IPS-18a (cell line): ENCODE results near the gene DCLRE1C.
A peak's percentile ranks its signal among the peaks of the same experiment; 100 is the strongest.
"Not testable (repeated sequence)": the region's sequence is repeated elsewhere in the genome, so short reads cannot be mapped to it uniquely, and the experiment has no call there.

Experiments used
- H3K27ac ChIP-seq: one replicate; pipeline ENCODE4 v1.5.1; 2013; ENCODE audit warnings: low read length
- H3K27me3 ChIP-seq: one replicate; pipeline ENCODE4 v1.6.1; 2013; ENCODE audit warnings: mild to moderate bottlenecking, low read length; ENCODE audit not compliant: control insufficient read depth, insufficient read depth
- H3K36me3 ChIP-seq: one replicate; pipeline ENCODE4 v1.6.1; 2013; ENCODE audit warnings: low read depth, low read length; ENCODE audit not compliant: control insufficient read depth
- H3K4me1 ChIP-seq: one replicate; pipeline ENCODE4 v1.6.1; 2013; ENCODE audit warnings: low read depth, low read length; ENCODE audit not compliant: control insufficient read depth
- H3K4me3 ChIP-seq: one replicate; pipeline ENCODE4 v1.5.1; 2013; ENCODE audit warnings: low read length
- H3K9ac ChIP-seq: one replicate; pipeline ENCODE4 v1.6.1; 2013; ENCODE audit warnings: mild to moderate bottlenecking, low read length, moderate library complexity
- H3K9me3 ChIP-seq: one replicate; pipeline ENCODE4 v1.6.1; 2013; ENCODE audit warnings: low read depth, low read length; ENCODE audit not compliant: control insufficient read depth

The DCLRE1C gene

GRCh38 chr10:14878266-14879123, 75.4 kb downstream of the DCLRE1C start, which contains the start of gene SUV39H2:
Gene SUV39H2, plus strand, starts transcription at chr10:14878866. Its CDS starts 23 bp downstream, at chr10:14878889.
- peak within 1 kb of the TSS; percentile 84 for H3K27ac ChIP-seq
- no peaks in the 10 kb centered on the region for H3K9me3 ChIP-seq
- H3K4me3 ChIP-seq, result peak within 1 kb of the TSS; percentile 97
- peaks cover 21% of the 10 kb centered on the region for H3K4me1 ChIP-seq
- H3K9ac ChIP-seq, result peak within 1 kb of the TSS; percentile 97
- no peaks in the 10 kb centered on the region for H3K27me3 ChIP-seq
- H3K36me3 ChIP-seq, result peaks cover 6% of the 10 kb centered on the region

GRCh38 chr10:14876764-14877163, 77.1 kb downstream of the DCLRE1C start:
- Histone ChIP-seq H3K9ac (no peak overlapping the region), H3K4me3 (peak overlapping the region; percentile 97), H3K4me1 (peaks cover 21% of the 10 kb centered on the region), H3K9me3 (no peaks in the 10 kb centered on the region), H3K27ac (no peak overlapping the region), H3K27me3 (no peaks in the 10 kb centered on the region), H3K36me3 (peaks cover 5% of the 10 kb centered on the region)

DNA sequence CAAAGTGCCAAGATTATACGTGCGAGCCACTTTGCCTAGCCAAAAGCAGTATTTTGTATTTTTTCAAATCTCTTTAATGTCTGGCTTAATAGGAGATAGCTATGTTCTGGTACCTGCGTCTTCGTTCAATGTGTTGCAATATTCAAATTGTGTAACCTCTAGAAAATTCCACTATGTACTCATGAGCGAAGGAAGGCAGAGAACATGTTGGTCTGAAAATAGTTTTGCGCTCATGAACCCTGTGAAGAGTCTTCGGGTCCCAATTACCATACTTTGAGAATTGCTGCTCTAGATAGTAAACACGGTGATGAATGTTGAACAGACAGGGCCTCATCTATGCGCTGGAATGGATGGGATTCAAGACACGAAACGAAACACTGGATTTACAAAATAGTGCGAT, 78.0 kb downstream of the DCLRE1C start:
- no peaks in the 10 kb centered on the region for H3K9me3 ChIP-seq
- H3K4me1 ChIP-seq, result peaks cover 21% of the 10 kb centered on the region
- H3K4me3 ChIP-seq, result no peak overlapping the region
- H3K27me3 ChIP-seq, result no peaks in the 10 kb centered on the region
- H3K9ac ChIP-seq, result no peak overlapping the region
- H3K36me3 ChIP-seq, result peaks cover 4% of the 10 kb centered on the region
- H3K27ac ChIP-seq, result no peak overlapping the region

DNA sequence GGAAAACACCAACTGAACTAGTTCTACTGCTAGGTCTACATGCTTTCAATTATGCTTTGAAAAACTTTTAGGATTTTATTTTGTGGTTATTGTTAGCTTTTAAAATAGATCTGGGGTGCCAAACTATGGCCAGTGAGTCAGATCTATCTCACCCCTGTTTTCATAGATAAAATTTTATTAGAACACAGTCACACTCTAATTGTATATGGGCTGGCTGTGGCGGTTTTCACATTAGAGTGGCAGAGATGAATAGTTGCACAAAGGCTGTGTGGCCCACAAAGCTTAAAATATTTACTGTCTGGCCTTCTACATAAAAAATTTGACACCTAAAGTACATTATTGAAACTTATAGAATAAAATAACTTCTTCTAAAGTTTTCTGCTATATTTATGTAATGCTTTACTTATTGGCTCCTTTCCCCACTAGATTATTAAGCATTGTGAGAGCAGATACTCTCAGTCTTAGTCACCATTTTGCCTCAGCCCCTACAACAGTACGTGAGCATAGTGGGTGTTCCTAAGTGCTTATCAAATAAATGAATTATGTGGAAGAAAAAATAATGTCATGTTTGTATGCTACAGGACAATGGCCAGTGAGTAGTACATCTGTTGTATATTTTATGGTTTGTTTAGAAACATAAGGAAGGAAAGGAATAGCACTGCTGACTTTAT, 80.7 kb downstream of the DCLRE1C start:
- Histone ChIP-seq H3K36me3 (peaks cover 23% of the 10 kb centered on the region), H3K4me1 (peaks cover 12% of the 10 kb centered on the region), H3K27me3 (no peaks in the 10 kb centered on the region), H3K9me3 (no peaks in the 10 kb centered on the region), H3K4me3 (no peak overlapping the region), H3K27ac (no peak overlapping the region), H3K9ac (no peak overlapping the region)

GRCh38 chr10:14864871-14865270, 89.0 kb downstream of the DCLRE1C start:
- H3K27me3 ChIP-seq, H3K9me3 ChIP-seq: not testable (repeated sequence)

GRCh38 chr10:14864466-14864865, 89.4 kb downstream of the DCLRE1C start:
- H3K9ac ChIP-seq, result not testable (repeated sequence)

More at GRCh38 chr10:14864871-14865270, 89.0 kb downstream of the DCLRE1C start:
- not testable (repeated sequence) for H3K9ac ChIP-seq, H3K4me1 ChIP-seq, H3K4me3 ChIP-seq, H3K27ac ChIP-seq
- H3K36me3 ChIP-seq, result peaks cover 38% of the 10 kb centered on the region

DNA sequence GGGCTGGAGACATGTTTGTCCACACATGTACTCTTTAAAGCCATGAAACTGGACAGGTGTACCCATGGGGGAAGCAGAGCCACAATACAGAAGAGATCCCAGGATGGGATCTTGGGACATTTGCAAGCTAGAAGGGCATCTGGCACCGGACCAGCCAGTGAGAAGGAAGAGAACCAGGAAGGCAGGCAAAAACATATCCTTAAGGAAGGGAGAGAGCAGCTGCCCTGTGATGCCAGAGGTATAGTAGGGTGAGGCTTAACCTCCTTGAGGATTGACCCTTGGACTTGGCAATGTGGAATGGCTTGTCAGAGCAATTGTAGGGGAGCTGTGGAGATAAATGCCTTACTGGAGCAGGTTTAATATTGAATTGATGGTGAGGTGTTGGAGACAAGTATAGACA, 93.1 kb downstream of the DCLRE1C start:
- Histone ChIP-seq H3K36me3 (peaks cover 21% of the 10 kb centered on the region), H3K4me1 (no peaks in the 10 kb centered on the region), H3K4me3 (no peak overlapping the region), H3K27ac (no peak overlapping the region), H3K9me3 (no peaks in the 10 kb centered on the region), H3K27me3 (no peaks in the 10 kb centered on the region), H3K9ac (no peak overlapping the region)

More at GRCh38 chr10:14864466-14864865, 89.4 kb downstream of the DCLRE1C start:
- not testable (repeated sequence) for H3K9me3 ChIP-seq, H3K4me1 ChIP-seq, H3K4me3 ChIP-seq, H3K27ac ChIP-seq, H3K27me3 ChIP-seq
- peaks cover 34% of the 10 kb centered on the region for H3K36me3 ChIP-seq

- Histone ChIP-seq H3K9me3 (no peaks in the 10 kb centered on the region), H3K27me3 (no peaks in the 10 kb centered on the region), H3K27ac (no peak overlapping the region), H3K36me3 (peaks cover 25% of the 10 kb centered on the region), H3K9ac (no peak overlapping the region), H3K4me3 (no peak overlapping the region), H3K4me1 (no peaks in the 10 kb centered on the region)
Observed at GRCh38 chr10:14859775-14860174, 94.1 kb downstream of the DCLRE1C start.

DNA sequence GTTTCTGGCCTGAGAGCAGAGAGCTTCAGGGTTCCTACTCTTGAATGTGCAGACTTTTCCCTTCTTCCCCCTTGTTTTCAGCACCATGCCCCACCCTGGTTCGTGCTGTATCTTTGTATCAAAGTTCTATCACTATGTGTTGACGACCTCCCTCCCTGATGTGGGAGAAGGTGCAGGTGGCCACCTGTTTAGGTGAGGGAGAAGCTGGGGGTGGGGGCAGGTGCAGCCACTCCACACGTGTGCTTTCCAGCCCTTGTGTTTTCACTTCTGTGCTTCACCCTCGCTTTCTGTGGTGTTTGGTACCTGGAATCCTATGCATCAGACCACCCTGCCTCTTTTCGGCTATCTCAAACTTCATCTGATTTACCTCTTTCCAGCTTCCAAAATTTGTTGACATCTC, 94.9 kb downstream of the DCLRE1C start:
- Histone ChIP-seq H3K36me3 (peaks cover 31% of the 10 kb centered on the region), H3K9ac (no peak overlapping the region), H3K27ac (no peak overlapping the region), H3K4me1 (no peaks in the 10 kb centered on the region), H3K9me3 (no peaks in the 10 kb centered on the region), H3K27me3 (no peaks in the 10 kb centered on the region), H3K4me3 (no peak overlapping the region)

DNA sequence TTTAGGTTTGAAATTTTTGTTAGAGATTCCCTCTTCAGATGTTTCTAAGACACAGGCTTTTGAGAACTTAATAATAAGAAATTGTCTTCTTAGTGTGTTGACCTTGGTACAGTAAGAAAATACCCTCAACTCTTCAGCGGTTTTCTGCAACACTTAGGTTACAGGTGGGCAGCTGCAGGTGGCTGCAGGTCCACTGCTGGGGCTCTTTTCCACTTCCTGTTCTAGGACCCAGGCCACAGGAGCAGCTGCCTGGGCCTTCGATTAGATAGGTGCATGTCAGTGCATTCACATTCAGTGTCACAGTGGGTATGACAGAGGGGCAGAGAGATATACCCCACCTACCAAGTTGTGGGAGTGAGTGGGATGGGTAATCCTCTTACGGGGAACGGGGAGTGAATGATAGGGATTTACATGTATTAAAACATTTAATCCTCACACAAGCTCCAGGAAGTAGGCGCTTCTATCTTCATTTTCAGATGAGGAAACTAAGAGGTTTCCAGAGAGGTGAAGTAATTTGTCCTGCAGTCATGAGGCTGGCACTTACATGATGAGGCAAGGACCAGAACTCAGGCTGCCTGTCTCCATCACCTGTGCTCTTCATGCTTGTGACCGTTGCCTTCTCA, 95.4 kb downstream of the DCLRE1C start:
- no peak overlapping the region for H3K9ac ChIP-seq
- no peaks in the 10 kb centered on the region for H3K9me3 ChIP-seq
- no peaks in the 10 kb centered on the region for H3K4me1 ChIP-seq
- H3K4me3 ChIP-seq, result no peak overlapping the region
- peaks cover 32% of the 10 kb centered on the region for H3K36me3 ChIP-seq
- no peak overlapping the region for H3K27ac ChIP-seq
- H3K27me3 ChIP-seq, result no peaks in the 10 kb centered on the region

DNA sequence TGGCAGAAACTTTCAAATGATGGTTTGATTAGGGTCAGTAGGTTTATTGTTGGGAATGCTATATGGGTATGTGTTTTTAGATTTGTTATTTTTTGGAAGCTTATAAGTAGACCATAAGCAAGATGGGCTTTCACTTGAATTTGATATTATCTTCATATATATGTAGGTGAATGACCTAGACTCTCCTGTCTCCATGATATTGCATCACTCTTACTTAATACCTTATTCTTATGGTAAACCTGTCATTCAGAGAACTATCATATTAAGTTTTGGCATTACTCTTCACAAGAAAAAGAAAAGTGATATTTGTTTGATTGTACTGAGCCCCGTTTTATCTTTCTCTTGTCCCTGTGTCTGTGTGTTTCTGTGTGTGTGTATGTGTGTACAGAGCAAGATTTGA, 98.4 kb downstream of the DCLRE1C start:
- no peak overlapping the region for H3K4me3 ChIP-seq
- H3K9me3 ChIP-seq, result no peaks in the 10 kb centered on the region
- H3K36me3 ChIP-seq, result peaks cover 44% of the 10 kb centered on the region
- no peaks in the 10 kb centered on the region for H3K4me1 ChIP-seq
- no peak overlapping the region for H3K27ac ChIP-seq
- H3K27me3 ChIP-seq, result no peaks in the 10 kb centered on the region
- no peak overlapping the region for H3K9ac ChIP-seq
